GM10266 (cell line): Measurements from ENCODE around the gene LRP5.

ENCODE experiments used
- DNase-seq: peaks from one replicate; pipeline ENCODE4 v3.0.0; 2012; ENCODE audit errors: extremely low spot score
- CTCF ChIP-seq: IDR thresholded peaks from 2 replicates; pipeline ENCODE4 v1.5.1; 2012; ENCODE audit warnings: mild to moderate bottlenecking, low read depth; ENCODE audit not compliant: control insufficient read depth, insufficient read depth; ENCODE audit errors: missing control alignments

LRP5 gene

DNA sequence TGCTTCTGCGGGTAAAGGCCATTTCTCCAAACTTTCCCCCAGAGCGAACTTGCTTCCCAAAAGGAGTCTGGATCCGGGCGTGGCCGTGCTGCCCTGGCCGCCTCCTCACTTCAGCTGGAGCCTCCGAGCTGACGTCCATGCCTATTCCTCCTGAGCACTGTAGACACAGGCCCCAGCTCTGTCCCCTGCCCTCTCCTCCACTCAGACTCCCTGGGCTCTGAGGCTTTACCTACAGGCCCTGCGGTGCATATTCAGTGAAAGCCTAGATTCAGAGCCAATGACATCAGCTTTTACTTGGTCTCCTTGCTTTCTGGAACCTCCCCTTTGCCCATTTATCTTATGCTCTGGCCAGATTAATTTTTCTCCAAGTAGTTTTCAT, 9.7 kb downstream of the LRP5 start:
- no peak for TF ChIP-seq CTCF
- DNase-seq = no peak

GRCh38 chr11:68324241-68324640, 11.8 kb downstream of the LRP5 start:
- DNase-seq = no peak
- TF ChIP-seq CTCF = no peak

- TF ChIP-seq CTCF = no peak
- no peak for DNase-seq
Measured at GRCh38 chr11:68324695-68325094, 12.3 kb downstream of the LRP5 start.

- DNase-seq = no peak
- TF ChIP-seq CTCF = no peak
Measured at GRCh38 chr11:68325183-68325906, 13.0 kb downstream of the LRP5 start.

GRCh38 chr11:68325907-68326220, 13.5 kb downstream of the LRP5 start:
- no peak for DNase-seq
- TF ChIP-seq CTCF = no peak

DNA sequence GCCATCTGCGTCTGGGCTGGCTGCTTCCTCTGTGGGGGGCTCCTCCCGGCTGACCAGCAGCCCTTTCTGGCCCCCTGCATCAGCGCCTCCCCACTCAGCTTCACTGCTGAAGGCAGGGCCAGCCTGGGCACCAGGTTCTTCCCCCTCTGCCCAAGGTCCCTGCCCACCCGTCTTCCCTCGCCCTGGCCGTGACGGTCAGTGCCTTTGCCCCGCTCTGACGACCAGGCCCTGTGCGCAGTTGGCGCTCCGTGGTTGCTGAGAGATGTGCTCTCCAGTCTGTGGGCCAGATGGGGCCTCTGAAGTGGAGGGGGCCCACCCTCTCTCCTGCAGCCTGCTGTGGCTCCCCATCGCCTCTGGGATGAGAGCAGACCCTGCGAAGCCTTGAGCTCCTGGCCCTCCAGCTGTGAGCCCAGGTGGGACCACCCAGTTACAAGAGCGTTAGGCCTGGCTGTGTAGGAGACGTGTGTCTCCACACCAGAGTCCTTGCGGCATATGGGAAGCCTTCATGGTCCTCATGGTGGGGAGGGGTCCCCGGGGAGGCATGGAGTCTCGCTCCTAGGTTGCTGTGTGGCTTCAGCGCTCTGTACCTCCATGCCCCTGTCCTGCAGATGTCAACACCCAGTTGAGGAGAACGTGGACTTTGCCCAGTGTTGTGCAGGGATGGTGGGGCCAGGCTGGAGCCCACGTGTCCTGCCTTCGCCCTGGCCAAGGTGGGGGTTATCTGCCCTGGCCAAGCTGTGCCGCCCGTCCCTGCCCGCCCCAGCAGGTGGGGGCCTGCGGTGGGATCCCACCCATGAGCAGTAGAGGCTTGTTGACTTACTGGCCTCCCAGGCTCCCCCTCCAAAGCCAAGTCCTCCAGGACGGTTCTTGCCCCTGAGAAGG, 14.2 kb downstream of the LRP5 start:
- TF ChIP-seq CTCF = no peak
- DNase-seq = no peak
